GM12891 (cell line): ENCODE data around the gene PCED1B.

Experiments
- PAX5 ChIP-seq: IDR thresholded peaks from 2 replicates; pipeline ENCODE4 v1.6.1; 2011; ENCODE audit warnings: low read length, moderate library complexity, mild to moderate bottlenecking; ENCODE audit not compliant: insufficient read depth, severe bottlenecking
- POLR2A ChIP-seq: IDR thresholded peaks from 2 replicates; pipeline ENCODE4 v1.6.1; 2011; ENCODE audit warnings: low read depth, low read length, control low read depth
- POLR2AphosphoS5 ChIP-seq: IDR thresholded peaks from 2 replicates; pipeline ENCODE4 v1.6.1; 2011; ENCODE audit warnings: low read depth, low read length, control low read depth
- POU2F2 ChIP-seq: IDR thresholded peaks from 2 replicates; pipeline ENCODE4 v1.6.1; 2011; ENCODE audit warnings: low read depth, mild to moderate bottlenecking, control low read depth, low read length, moderate library complexity
- SPI1 ChIP-seq: IDR thresholded peaks from 2 replicates; pipeline ENCODE4 v1.6.1; 2011; ENCODE audit warnings: low read depth, low read length, control low read depth
- TAF1 ChIP-seq: IDR thresholded peaks from 2 replicates; pipeline ENCODE4 v1.6.1; 2011; ENCODE audit warnings: low read depth, low read length, control low read depth

DNA sequence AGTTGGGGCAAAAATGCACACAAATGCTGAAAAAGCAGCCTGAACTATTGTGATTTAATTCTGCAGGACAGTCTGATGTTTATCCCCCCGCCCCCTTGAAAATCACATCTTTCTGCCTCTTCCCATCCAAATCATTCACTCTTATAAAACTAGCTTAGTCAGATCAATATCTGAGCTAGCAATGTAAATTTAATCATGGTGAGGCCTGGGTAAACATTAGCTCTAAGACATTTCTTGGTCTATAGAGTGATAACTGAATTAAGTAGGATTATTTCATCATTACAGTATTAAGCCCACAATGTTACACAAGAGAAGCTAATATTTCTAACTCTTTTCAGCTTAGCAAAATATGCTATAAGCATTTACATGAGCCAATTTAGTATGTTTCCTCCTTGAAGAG lies 9.1 kb upstream of the PCED1B start:
- TF ChIP-seq POLR2AphosphoS5 (no peak), POLR2A (no peak), TAF1 (no peak), POU2F2 (no peak), SPI1 (no peak), PAX5 (no peak)
